Muscle of arm (tissue), 12 donors: ENCODE data around the gene TVP23A. TPM values are rescaled to one million over a fixed set of nuclear protein-coding genes. Genes with fewer than 3 reads are reported as not detected.
"Not testable (repeated sequence)": the region's sequence is repeated elsewhere in the genome, so short reads cannot be mapped to it uniquely, and the experiment has no call there.

ENCODE experiments used
- DNase-seq: peaks from one replicate; pipeline ENCODE4 v3.0.0-alpha.2; 2013
- polyA plus RNA-seq, 12 donors: library from polyadenylated mRNA; unstranded; fragments of 120-200 nt; gene quantifications; one replicate each; pipeline ENCODE4 v1.2.1, GENCODE V29; 2013; ENCODE audit not compliant: insufficient read length in 12 of 12

The TVP23A gene
- polyA plus RNA-seq, 12 donors = 1.8 to 4.7 (median 3.0) TPM; not detected in 1

GRCh38 chr16:10836174-10836853, 17.7 kb upstream of the TVP23A start:
- no peak for DNase-seq

- no peak for DNase-seq
These were observed 16.8 kb upstream of the TVP23A start for GRCh38 chr16:10835281-10835931.

- DNase-seq = no peak
These were observed 16.2 kb upstream of the TVP23A start for GRCh38 chr16:10834766-10835165.

DNA sequence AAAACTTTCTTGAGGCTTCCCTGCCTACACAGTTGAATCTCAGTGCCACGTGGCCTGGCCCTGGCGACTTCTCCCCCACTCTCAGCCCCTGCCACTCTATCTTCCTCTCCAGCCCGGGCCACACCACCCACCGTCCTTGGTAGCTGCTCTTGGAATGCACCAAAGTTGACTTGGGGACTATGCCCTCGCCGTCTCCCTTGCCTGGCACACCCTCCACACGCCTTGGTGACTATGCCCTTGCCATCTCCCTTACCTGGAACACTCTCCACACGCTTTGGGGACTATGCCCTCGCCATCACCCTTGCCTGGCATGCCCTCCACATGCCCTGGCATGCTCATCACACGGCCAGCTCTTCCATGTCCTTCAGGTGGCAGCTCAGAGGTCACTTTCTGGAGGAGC, 15.5 kb upstream of the TVP23A start:
- no peak for DNase-seq

GRCh38 chr16:10833271-10833670, 14.7 kb upstream of the TVP23A start:
- DNase-seq = no peak

GRCh38 chr16:10831894-10832886, 13.6 kb upstream of the TVP23A start:
- no peak for DNase-seq

DNA sequence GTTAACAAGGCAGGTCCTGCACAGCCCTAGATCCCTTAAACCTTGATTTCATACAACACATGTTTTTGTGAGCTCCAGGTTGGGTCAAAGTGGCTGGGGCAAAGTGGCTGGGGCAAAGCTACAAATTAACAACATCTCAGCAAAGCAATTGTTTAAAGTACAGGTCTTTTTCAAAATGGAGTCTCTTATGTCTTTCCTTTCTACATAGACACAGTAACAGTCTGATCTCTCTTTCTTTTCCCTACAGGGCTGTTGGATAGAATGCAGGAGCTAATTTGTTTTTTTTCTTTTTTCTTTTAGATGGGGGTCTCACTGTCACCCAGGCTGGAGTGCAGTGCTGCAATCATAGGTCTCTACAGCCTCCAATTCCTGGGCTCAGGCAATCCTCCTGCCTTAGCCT, 11.6 kb upstream of the TVP23A start:
- not testable (repeated sequence) for DNase-seq

- not testable (repeated sequence) for DNase-seq
These were observed 10.9 kb upstream of the TVP23A start for GRCh38 chr16:10829390-10830098.

- DNase-seq = peak; percentile 89
These were observed 10.3 kb upstream of the TVP23A start for GRCh38 chr16:10828851-10829366.

GRCh38 chr16:10827691-10828341, 9.2 kb upstream of the TVP23A start:
- DNase-seq = peak; percentile 92

GRCh38 chr16:10824111-10824893, 5.7 kb upstream of the TVP23A start:
- no peak for DNase-seq

- no peak for DNase-seq
These were observed 4.1 kb upstream of the TVP23A start for GRCh38 chr16:10822702-10823101.

DNA sequence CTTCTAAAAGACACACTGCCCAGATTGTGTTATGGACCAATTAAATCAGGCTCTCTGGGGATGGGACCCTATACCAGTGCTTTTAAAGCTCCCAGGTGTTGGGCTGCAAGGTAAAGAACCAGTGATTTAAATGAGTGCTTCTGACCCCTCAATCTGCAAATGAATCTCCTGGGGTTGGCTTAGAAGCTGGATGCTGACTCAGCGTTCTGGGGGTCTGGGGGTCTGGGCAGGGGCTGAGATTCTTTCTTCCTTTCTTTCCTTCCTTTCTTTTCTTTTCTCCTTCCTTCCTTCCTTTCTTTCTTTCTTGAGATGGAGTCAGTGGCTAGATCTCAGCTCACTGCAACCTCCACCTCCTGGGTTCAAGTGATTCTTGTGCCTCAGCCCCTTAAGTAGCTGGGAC, 2.0 kb upstream of the TVP23A start:
- no peak for DNase-seq

- no peak for DNase-seq
These were observed 1.1 kb downstream of the TVP23A start for GRCh38 chr16:10817514-10817913.

DNA sequence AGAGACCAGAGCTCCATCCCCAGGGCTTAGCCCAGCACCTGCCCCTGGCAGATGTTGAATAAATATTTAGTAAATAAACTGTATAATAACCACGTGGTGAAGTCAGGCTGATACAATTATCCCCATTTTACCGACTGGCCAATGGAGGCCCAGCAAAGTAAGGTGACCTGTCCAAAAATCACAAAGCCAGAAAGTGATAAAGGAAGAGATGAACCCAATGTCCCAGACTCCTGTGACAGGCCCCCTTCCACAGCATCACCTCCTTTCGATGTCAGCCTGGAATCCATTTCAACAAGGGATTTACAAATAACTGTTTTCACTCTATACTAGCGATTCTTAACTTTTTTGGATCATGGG, 5.5 kb downstream of the TVP23A start:
- no peak for DNase-seq

DNA sequence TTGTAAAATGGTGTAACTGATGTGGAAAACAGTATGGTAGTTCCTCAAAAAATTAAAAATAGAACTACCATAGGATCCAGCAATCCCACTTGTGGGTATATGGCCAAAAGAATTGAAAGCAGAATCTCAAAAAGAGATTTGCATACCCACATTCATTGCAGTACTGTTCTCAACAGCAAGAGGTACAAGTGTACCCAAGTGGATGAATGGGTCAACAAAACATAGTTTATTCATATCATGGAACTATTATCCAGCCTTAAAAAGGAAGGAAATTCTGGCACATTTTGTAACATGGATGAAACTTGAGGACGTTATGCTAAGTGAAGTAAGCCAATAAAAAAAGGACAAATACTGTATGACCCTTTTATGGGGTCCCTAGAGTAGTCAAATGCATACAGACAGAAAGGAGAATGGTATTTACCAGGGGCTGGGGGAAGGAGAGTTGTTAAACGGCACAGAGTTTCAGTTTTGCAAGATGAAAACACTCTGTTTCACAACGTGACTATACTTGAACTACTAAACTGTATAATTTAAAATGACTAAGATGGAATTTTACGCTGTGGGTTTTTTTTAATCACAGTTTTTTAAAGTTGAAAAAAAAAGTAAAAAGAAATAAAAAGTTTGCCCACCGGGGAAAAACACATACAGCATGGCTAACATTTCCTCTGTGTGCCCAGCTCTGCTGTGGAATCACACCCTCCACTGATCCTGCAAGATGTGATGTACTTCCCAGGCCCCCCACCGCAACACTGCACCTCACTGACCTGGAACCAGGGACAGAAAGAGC, 6.1 kb downstream of the TVP23A start:
- no peak for DNase-seq

GRCh38 chr16:10809706-10810105, 8.9 kb downstream of the TVP23A start:
- DNase-seq = no peak

DNA sequence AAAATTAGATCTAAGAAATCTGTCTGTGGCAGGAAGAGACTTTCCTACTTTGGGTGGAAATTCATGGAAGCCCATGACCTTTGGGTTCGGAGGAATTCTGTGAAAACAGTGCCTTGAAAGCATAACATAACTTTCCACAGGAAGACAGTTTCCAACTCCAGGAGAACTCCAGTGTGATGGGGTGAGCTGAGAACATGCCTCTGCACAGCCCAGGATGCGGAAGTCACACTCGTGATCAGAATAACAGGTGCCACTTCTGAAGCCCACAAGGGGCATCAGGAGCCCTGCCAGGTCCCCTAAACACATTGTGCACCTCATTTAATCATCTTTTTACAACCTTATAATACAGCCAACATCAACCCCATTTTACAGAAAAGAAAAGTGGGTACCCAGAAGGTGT, 9.7 kb downstream of the TVP23A start:
- no peak for DNase-seq

- DNase-seq = no peak
These were observed 10.4 kb downstream of the TVP23A start for GRCh38 chr16:10808218-10808617.
